ENCODE results near the gene ANO2.
"Not testable (repeated sequence)": the region's sequence is repeated elsewhere in the genome, so short reads cannot be mapped to it uniquely, and the experiment has no call there.

Gene ANO2

GRCh38 chr12:5556946-5557673, 387.9 kb downstream of the ANO2 start:
- DNase-seq = no peak
- intact Hi-C loops (cut with DNase I) = no loop called here

GRCh38 chr12:5556033-5556614, 388.9 kb downstream of the ANO2 start:
- intact Hi-C loops (cut with DNase I) = no loop called here

GRCh38 chr12:5554711-5555110, 390.3 kb downstream of the ANO2 start:
- no peak for DNase-seq
- intact Hi-C loops (cut with DNase I) = no loop called here

More at GRCh38 chr12:5556033-5556614, 388.9 kb downstream of the ANO2 start:
- no peak for DNase-seq

- DNase-seq = no peak
- intact Hi-C loops (cut with DNase I) = no loop called here
These were observed 396.0 kb downstream of the ANO2 start for GRCh38 chr12:5549011-5549410.

- DNase-seq = peak in 36 of 42 donors; percentile 13 to 78 (median 50)
- intact Hi-C loops (cut with DNase I) = no loop called here
These were observed 396.7 kb downstream of the ANO2 start for GRCh38 chr12:5548152-5548943.

GRCh38 chr12:5546616-5547015, 398.4 kb downstream of the ANO2 start:
- intact Hi-C loops (cut with DNase I) = no loop called here
- DNase-seq = no peak

GRCh38 chr12:5537771-5538170, 407.3 kb downstream of the ANO2 start:
- intact Hi-C loops (cut with DNase I) = no loop called here
- no peak for DNase-seq

- not testable (repeated sequence) for DNase-seq
These were observed 407.9 kb downstream of the ANO2 start for GRCh38 chr12:5537026-5537615.

GRCh38 chr12:5535541-5535940, 409.5 kb downstream of the ANO2 start:
- DNase-seq = no peak
- intact Hi-C loops (cut with DNase I) = no loop called here

More at GRCh38 chr12:5537026-5537615, 407.9 kb downstream of the ANO2 start:
- intact Hi-C loops (cut with DNase I) = not testable (repeated sequence)

GRCh38 chr12:5534426-5535199, 410.4 kb downstream of the ANO2 start:
- intact Hi-C loops (cut with DNase I) = no loop called here
- no peak for DNase-seq

GRCh38 chr12:5533368-5533767, 411.7 kb downstream of the ANO2 start:
- no peak for DNase-seq
- intact Hi-C loops (cut with DNase I) = no loop called here

GRCh38 chr12:5525783-5526367, 419.2 kb downstream of the ANO2 start:
- intact Hi-C loops (cut with DNase I) = no loop called here

GRCh38 chr12:5524769-5525436, 420.2 kb downstream of the ANO2 start:
- intact Hi-C loops (cut with DNase I) = no loop called here
- DNase-seq = no peak

More at GRCh38 chr12:5525783-5526367, 419.2 kb downstream of the ANO2 start:
- no peak for DNase-seq

GRCh38 chr12:5524116-5524768, 420.8 kb downstream of the ANO2 start:
- intact Hi-C loops (cut with DNase I) = no loop called here
- DNase-seq = no peak

GRCh38 chr12:5523396-5524115, 421.5 kb downstream of the ANO2 start:
- intact Hi-C loops (cut with DNase I) = no loop called here
- DNase-seq = no peak

- intact Hi-C loops (cut with DNase I) = no loop called here
- DNase-seq = no peak
These were observed 422.4 kb downstream of the ANO2 start for GRCh38 chr12:5522432-5523335.
